IMR-90 (cell line): ENCODE data around the gene ELP4. TPM values are rescaled to one million over a fixed set of nuclear protein-coding genes. Genes with fewer than 3 reads are reported as not detected.
"Not testable (repeated sequence)": the region's sequence is repeated elsewhere in the genome, so short reads cannot be mapped to it uniquely, and the experiment has no call there.

Source experiments
- ATAC-seq: fragments of 200-7000 bp; cut with Tn5 transposase; 2 replicates; pipeline ENCODE4 v1.9.1; 2020; ENCODE audit warnings: low read depth, mild to moderate bottlenecking, moderate library complexity
- BruUV-seq: library from RNA; stranded (reverse); fragments of 400-500 nt; replicated peaks from 2 replicates; lab custom pipeline; 2021; lab: Mats Ljungman, UMichigan
- CTCF ChIA-PET: fragments of 300-600 bp; formaldehyde crosslinking; extraction: SDS; loops from one replicate; lab custom pipeline; 2021; ENCODE audit warnings: antibody characterized with exemption; lab: Yijun Ruan, JAX
- POLR2A ChIA-PET: fragments of 300-600 bp; sonication (Branson Sonifier 250); formaldehyde crosslinking; loops from one replicate; lab custom pipeline; 2022; ENCODE audit warnings: antibody characterized with exemption; ENCODE audit not compliant: unreplicated experiment; lab: Charles Lee
- DNase-seq: peaks from one replicate; pipeline ENCODE4 v3.0.0; 2013
- H2AFZ ChIP-seq: replicated peaks from 2 replicates; pipeline ENCODE3; 2013; ENCODE audit warnings: low read length, mild to moderate bottlenecking; ENCODE audit not compliant: poor library complexity
- H2AK5ac ChIP-seq: 2 replicates; pipeline ENCODE4 v1.6.1; 2013; ENCODE audit warnings: low read depth, low read length, inconsistent platforms
- H2AK9ac ChIP-seq: replicated peaks from 2 replicates; pipeline ENCODE3; 2013; ENCODE audit warnings: mild to moderate bottlenecking, low read depth, low read length, moderate library complexity; ENCODE audit not compliant: poor library complexity
- H2BK120ac ChIP-seq: 2 replicates; pipeline ENCODE4 v1.6.1; 2013; ENCODE audit warnings: low read depth, low read length, inconsistent platforms
- H2BK15ac ChIP-seq: 3 replicates; pipeline ENCODE4 v1.6.1; 2013; ENCODE audit warnings: low read depth, low read length, inconsistent platforms
- H2BK20ac ChIP-seq: 2 replicates; pipeline ENCODE4 v1.6.1; 2013; ENCODE audit warnings: low read depth, mild to moderate bottlenecking, inconsistent platforms, low read length, moderate library complexity
- H2BK5ac ChIP-seq: 2 replicates; pipeline ENCODE4 v1.6.1; 2013; ENCODE audit warnings: mild to moderate bottlenecking, low read depth, low read length, inconsistent platforms; ENCODE audit not compliant: poor library complexity, severe bottlenecking
- H3K14ac ChIP-seq: replicated peaks from 2 replicates; pipeline ENCODE4 v1.6.1; 2013; ENCODE audit warnings: low read depth, low read length, inconsistent platforms
- H3K18ac ChIP-seq: 2 replicates; pipeline ENCODE4 v1.6.1; 2013; ENCODE audit warnings: low read depth, low read length, control low read depth
- H3K23ac ChIP-seq: 2 replicates; pipeline ENCODE4 v1.6.1; 2013; ENCODE audit warnings: low read depth, low read length, inconsistent platforms
- H3K27ac ChIP-seq: 2 replicates; pipeline ENCODE4 v1.5.1; 2013; ENCODE audit warnings: mild to moderate bottlenecking, control low read depth, low read length; ENCODE audit not compliant: insufficient read depth
- H3K27me3 ChIP-seq: 2 replicates; pipeline ENCODE4 v1.6.1; 2013; ENCODE audit warnings: low read length; ENCODE audit not compliant: control insufficient read depth, insufficient read depth
- H3K36me3 ChIP-seq: 2 replicates; pipeline ENCODE4 v1.6.1; 2013; ENCODE audit warnings: low read length, mixed read lengths; ENCODE audit not compliant: control insufficient read depth, insufficient read depth
- H3K4ac ChIP-seq: 2 replicates; pipeline ENCODE4 v1.6.1; 2013; ENCODE audit warnings: low read depth, low read length, inconsistent platforms
- H3K4me1 ChIP-seq: 2 replicates; pipeline ENCODE4 v1.6.1; 2013; ENCODE audit warnings: low read length, mixed read lengths; ENCODE audit not compliant: control insufficient read depth, insufficient read depth
- H3K4me2 ChIP-seq: 2 replicates; pipeline ENCODE4 v1.6.1; 2013; ENCODE audit warnings: low read depth, mild to moderate bottlenecking, control low read depth, low read length, moderate library complexity
- H3K4me3 ChIP-seq: 2 replicates; pipeline ENCODE4 v1.5.1; 2013; ENCODE audit warnings: low read depth, mild to moderate bottlenecking, control low read depth, low read length, moderate library complexity; ENCODE audit not compliant: insufficient read depth
- H3K56ac ChIP-seq: 2 replicates; pipeline ENCODE4 v1.6.1; 2013; ENCODE audit warnings: low read length, inconsistent platforms; ENCODE audit not compliant: insufficient read depth; ENCODE audit errors: extremely low read depth
- H3K79me1 ChIP-seq, 2 experiments: 2 replicates each; pipeline ENCODE4 v1.6.1; 2013; ENCODE audit warnings: low read length in 2 of 2, inconsistent platforms in 1 of 2, low read depth in 1 of 2
- H3K9ac ChIP-seq: 2 replicates; pipeline ENCODE4 v1.6.1; 2013; ENCODE audit warnings: low read depth, low read length, control low read depth
- H3K9me1 ChIP-seq: 2 replicates; pipeline ENCODE4 v1.6.1; 2013; ENCODE audit warnings: low read length, inconsistent platforms; ENCODE audit not compliant: insufficient read depth
- H3K9me3 ChIP-seq: 2 replicates; pipeline ENCODE4 v1.6.1; 2013; ENCODE audit warnings: low read length; ENCODE audit not compliant: control insufficient read depth, insufficient read depth
- H4K20me1 ChIP-seq: 2 replicates; pipeline ENCODE4 v1.6.1; 2013; ENCODE audit warnings: low read length, inconsistent platforms; ENCODE audit not compliant: insufficient read depth
- H4K5ac ChIP-seq: 2 replicates; pipeline ENCODE4 v1.6.1; 2013; ENCODE audit warnings: mild to moderate bottlenecking, low read depth, low read length, control low read depth
- H4K8ac ChIP-seq, 2 experiments: 2 replicates each; pipeline ENCODE4 v1.6.1; 2013; ENCODE audit warnings: low read depth in 2 of 2, low read length in 2 of 2, control low read depth in 1 of 2, inconsistent platforms in 1 of 2
- H4K91ac ChIP-seq: 2 replicates; pipeline ENCODE4 v1.6.1; 2013; ENCODE audit warnings: low read depth, low read length, inconsistent platforms; ENCODE audit not compliant: insufficient read depth
- BHLHE40 ChIP-seq: fragments of 150-350 bp; IDR thresholded peaks from 2 replicates; pipeline ENCODE4 v1.6.1; 2016; ENCODE audit warnings: mild to moderate bottlenecking, low read depth, low read length
- CHD1 ChIP-seq: IDR thresholded peaks from 2 replicates; pipeline ENCODE4 v1.6.1; 2012; ENCODE audit warnings: low read depth, low read length, improper control_type of control experiment
- FOS ChIP-seq: fragments of 150-350 bp; IDR thresholded peaks from 2 replicates; pipeline ENCODE4 v1.6.1; 2016; ENCODE audit warnings: low read depth, low read length
- MAFK ChIP-seq: IDR thresholded peaks from 2 replicates; pipeline ENCODE4 v1.6.1; 2012; ENCODE audit warnings: low read depth, low read length, improper control_type of control experiment
- NFE2L2 ChIP-seq: fragments of 150-350 bp; IDR thresholded peaks from 2 replicates; pipeline ENCODE4 v1.6.1; 2016; ENCODE audit warnings: low read depth, mild to moderate bottlenecking, low read length
- SMC3 ChIP-seq: fragments of 150-350 bp; IDR thresholded peaks from 2 replicates; pipeline ENCODE4 v1.6.1; 2016; ENCODE audit warnings: low read depth, mild to moderate bottlenecking, antibody characterized with exemption, low read length, moderate library complexity
- WGBS, 2 experiments: methylation state at CpG; one replicate each; pipeline versions ENCODE4 v1.1.5 to v1.1.7; 2013; ENCODE audit warnings: missing lambda C conversion rate in 2 of 2; ENCODE audit not compliant: insufficient read length in 1 of 2; ENCODE audit errors: extremely low coverage in 2 of 2; 5-methylcytosine and 5-hydroxymethylcytosine counted together
- dilution Hi-C: fragments of 300-500 bp; cut with HindIII; formaldehyde crosslinking; loops from one replicate; pipeline ENCODE4 v1.14.3; 2018; ENCODE audit warnings: low sequenced_read_pairs; ENCODE audit not compliant: unreplicated experiment
- in situ Hi-C: fragments of 300-500 bp; cut with MboI; formaldehyde crosslinking; loops from 3 replicates; pipeline ENCODE4 v1.14.3; 2019; ENCODE audit warnings: low sequenced_read_pairs, inconsistent platforms, mixed read lengths
- intact Hi-C: fragments of 100-400 bp; cut with micrococcal nuclease; formaldehyde crosslinking; loops from 2 replicates; pipeline ENCODE4 v1.10.0; 2022
- polyA plus RNA-seq, 3 experiments: library from polyadenylated mRNA; depleted of rRNA; stranded (reverse); fragments of >200 nt; gene quantifications; 2 replicates each; pipeline ENCODE4 v1.2.3, GENCODE V29; 2012; ENCODE audit warnings: low replicate concordance in 1 of 3
- total RNA-seq: library from RNA; depleted of rRNA; stranded (reverse); fragments of >200 nt; gene quantifications from 2 replicates; pipeline ENCODE4 v1.2.3, GENCODE V29; 2012
- TF ChIP-seq, protein P1 (sequence below): fragments of 150-350 bp; IDR thresholded peaks from 2 replicates; pipeline ENCODE4 v1.6.1; 2016; ENCODE audit warnings: low read depth, mild to moderate bottlenecking, low read length, moderate library complexity, borderline replicate concordance

Gene ELP4
- total and polyA plus RNA-seq, 2 of the 4 experiments (the other 2 are of a cell fraction) = 8.4 to 20.4 TPM

DNA sequence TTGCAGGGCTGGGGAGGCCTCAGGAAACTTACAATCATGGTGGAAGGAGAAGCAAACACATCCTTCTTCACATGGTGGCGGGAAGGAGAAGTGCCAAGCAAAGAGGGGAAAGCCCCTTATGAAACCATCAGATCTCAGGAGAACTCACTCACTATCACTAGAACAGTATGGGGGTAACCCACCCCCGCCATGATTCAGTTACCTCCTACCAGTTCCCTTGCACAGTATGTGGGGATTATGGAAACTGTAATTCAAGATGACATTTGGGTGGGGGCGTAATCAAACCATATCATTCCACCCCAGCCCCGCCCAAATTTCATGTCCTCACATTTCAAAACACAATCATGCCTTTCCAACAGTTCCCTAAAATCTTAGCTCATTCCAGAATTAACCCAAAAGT lies 16.3 kb upstream of the ELP4 start:
- Histone ChIP-seq H3K27me3 (no peaks in the 10 kb centered on the region), H2BK5ac (no peak overlapping the region), H3K4me3 (no peak overlapping the region), H3K14ac (no peak overlapping the region), H3K9ac (no peak overlapping the region), H3K4me2 (no peak overlapping the region), H4K20me1 (no peaks in the 10 kb centered on the region), H2BK20ac (no peak overlapping the region), H3K18ac (no peak overlapping the region), H3K9me1 (no peaks in the 10 kb centered on the region), H4K8ac (no peak overlapping the region), H2AK5ac (no peak overlapping the region), H3K4me1 (no peaks in the 10 kb centered on the region), H3K23ac (no peak overlapping the region), H3K9me3 (no peaks in the 10 kb centered on the region), H2BK120ac (no peak overlapping the region), H3K79me1 (peaks cover 0 to 13% of the 10 kb centered on the region in 2 experiments; a peak in 3 of 4 replicates), H2AK9ac (no peak overlapping the region), H4K5ac (no peak overlapping the region), H2AFZ (no peak overlapping the region), H3K4ac (no peak overlapping the region), H2BK15ac (no peak overlapping the region), H3K27ac (no peak overlapping the region), H3K36me3 (no peaks in the 10 kb centered on the region), H3K56ac (no peak overlapping the region), H4K91ac (no peak overlapping the region)
- in situ Hi-C loops (loop anchor here (10.0 kb wide), 1 partner anchor 382 kb away; no protein-coding TSS in a partner anchor), dilution Hi-C loops (no loop called here), intact Hi-C loops (loop anchor here (10.0 kb wide), 1 partner anchor 302 kb away; no protein-coding TSS in a partner anchor)
- TF ChIP-seq MAFK = no peak
- no peak for TF ChIP-seq CHD1
- no peak for TF ChIP-seq SMC3
- no peak for TF ChIP-seq NFE2L2
- TF ChIP-seq, protein P1, sequence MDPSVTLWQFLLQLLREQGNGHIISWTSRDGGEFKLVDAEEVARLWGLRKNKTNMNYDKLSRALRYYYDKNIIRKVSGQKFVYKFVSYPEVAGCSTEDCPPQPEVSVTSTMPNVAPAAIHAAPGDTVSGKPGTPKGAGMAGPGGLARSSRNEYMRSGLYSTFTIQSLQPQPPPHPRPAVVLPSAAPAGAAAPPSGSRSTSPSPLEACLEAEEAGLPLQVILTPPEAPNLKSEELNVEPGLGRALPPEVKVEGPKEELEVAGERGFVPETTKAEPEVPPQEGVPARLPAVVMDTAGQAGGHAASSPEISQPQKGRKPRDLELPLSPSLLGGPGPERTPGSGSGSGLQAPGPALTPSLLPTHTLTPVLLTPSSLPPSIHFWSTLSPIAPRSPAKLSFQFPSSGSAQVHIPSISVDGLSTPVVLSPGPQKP = no peak
- TF ChIP-seq FOS = no peak
- TF ChIP-seq BHLHE40 = no peak
- ChIA-PET CTCF (no interaction called here), POLR2A (no interaction called here)
- WGBS, 2 experiments = no CpG with 5 or more reads among the region's 4 CpGs
- BruUV-seq = no TSS peak
- DNase-seq = no peak
- ATAC-seq = no peak

DNA sequence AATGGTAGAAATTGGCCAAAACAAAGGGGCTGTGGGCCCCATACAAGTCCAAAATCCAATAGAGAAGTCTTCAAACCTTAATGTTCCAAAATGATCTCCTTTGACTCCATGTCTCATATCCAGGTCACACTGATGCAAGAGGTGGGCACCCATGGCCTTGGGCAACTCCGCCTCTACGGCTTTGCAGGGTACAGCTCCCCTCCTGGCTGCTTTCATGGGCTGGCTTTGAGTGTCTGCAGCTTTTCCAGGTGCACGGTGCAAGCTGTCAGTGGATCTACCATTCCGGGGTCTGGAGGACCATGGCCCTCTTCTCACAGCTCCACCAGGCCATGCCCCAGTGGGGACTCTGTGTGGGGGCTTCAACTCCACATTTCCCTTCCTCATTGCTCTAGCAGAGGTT lies 15.8 kb upstream of the ELP4 start:
- H4K8ac ChIP-seq, H3K23ac ChIP-seq, H2BK120ac ChIP-seq, H3K18ac ChIP-seq, H3K36me3 ChIP-seq, H3K4me1 ChIP-seq, H2BK20ac ChIP-seq, H4K5ac ChIP-seq, H3K9me3 ChIP-seq, POLR2A ChIA-PET, H4K20me1 ChIP-seq, ATAC-seq, H3K4ac ChIP-seq, H3K27me3 ChIP-seq, H2BK15ac ChIP-seq, H4K91ac ChIP-seq, H2AFZ ChIP-seq, H3K27ac ChIP-seq, H2AK9ac ChIP-seq, dilution Hi-C loops, H3K4me3 ChIP-seq, H2BK5ac ChIP-seq, H3K4me2 ChIP-seq, H3K9ac ChIP-seq, H2AK5ac ChIP-seq, H3K9me1 ChIP-seq, H3K56ac ChIP-seq, CTCF ChIA-PET, BruUV-seq, DNase-seq, H3K14ac ChIP-seq: not testable (repeated sequence)
- in situ Hi-C loops = loop anchor here (10.0 kb wide), 1 partner anchor 381 kb away; no protein-coding TSS in a partner anchor
- intact Hi-C loops = loop anchor here (10.0 kb wide), 1 partner anchor 301 kb away; no protein-coding TSS in a partner anchor
- peaks cover 0 to 13% of the 10 kb centered on the region in 2 experiments; a peak in 3 of 4 replicates for H3K79me1 ChIP-seq
- 94% methylated on average over 2 of the region's 4 CpGs; no CpG with 5 or more reads in 1 of the 2 experiments for WGBS, 2 experiments
